Endodermal cell (in vitro differentiated cells): ENCODE measurements around the gene LRIG1. TPM values are rescaled to one million over a fixed set of nuclear protein-coding genes. Genes with fewer than 3 reads are reported as not detected.
A peak's percentile ranks its signal among the peaks of the same experiment; 100 is the strongest.

Experiments used
- DNase-seq: peaks from one replicate; pipeline ENCODE4 v3.0.0-alpha.2; 2017
- H3K27ac ChIP-seq: 2 replicates; pipeline ENCODE4 v1.5.1; 2013; ENCODE audit warnings: mild to moderate bottlenecking, low read depth, low read length, moderate library complexity
- H3K27me3 ChIP-seq: 2 replicates; pipeline ENCODE4 v1.6.1; 2013; ENCODE audit warnings: mild to moderate bottlenecking, low read length, moderate library complexity; ENCODE audit not compliant: insufficient read depth, control insufficient read depth, poor library complexity, severe bottlenecking
- H3K36me3 ChIP-seq: 2 replicates; pipeline ENCODE4 v1.7.0; 2013; ENCODE audit warnings: mild to moderate bottlenecking, low read length, moderate library complexity; ENCODE audit not compliant: control insufficient read depth, insufficient read depth
- H3K4me1 ChIP-seq: one replicate; pipeline ENCODE4 v1.7.0; 2013; ENCODE audit warnings: low read length; ENCODE audit not compliant: control insufficient read depth, insufficient read depth
- H3K4me3 ChIP-seq: 2 replicates; pipeline ENCODE4 v1.5.1; 2013; ENCODE audit warnings: mild to moderate bottlenecking, low read length, moderate library complexity
- H3K9ac ChIP-seq: 2 replicates; pipeline ENCODE4 v1.6.1; 2013; ENCODE audit warnings: mild to moderate bottlenecking, low read length, moderate library complexity; ENCODE audit not compliant: poor library complexity, severe bottlenecking; ENCODE audit errors: extremely low read depth
- H3K9me3 ChIP-seq: 2 replicates; pipeline ENCODE4 v1.6.1; 2013; ENCODE audit warnings: mild to moderate bottlenecking, low read length, moderate library complexity; ENCODE audit not compliant: control insufficient read depth
- H3K27ac Mint-ChIP-seq: 2 replicates; pipeline ENCODE4 v1.8.0; 2020; ENCODE audit warnings: mixed read lengths
- H3K27me3 Mint-ChIP-seq: 2 replicates; pipeline ENCODE4 v1.8.0; 2021; ENCODE audit warnings: mild to moderate bottlenecking, mixed read lengths; ENCODE audit not compliant: insufficient read depth
- H3K36me3 Mint-ChIP-seq: 2 replicates; pipeline ENCODE4 v1.8.0; 2020; ENCODE audit warnings: low read depth, mixed read lengths
- H3K4me1 Mint-ChIP-seq: 2 replicates; pipeline ENCODE4 v1.8.0; 2020; ENCODE audit warnings: mixed read lengths
- H3K4me3 Mint-ChIP-seq: 2 replicates; pipeline ENCODE4 v1.8.0; 2020; ENCODE audit warnings: mild to moderate bottlenecking, moderate library complexity, mixed read lengths
- H3K9me3 Mint-ChIP-seq: 2 replicates; pipeline ENCODE4 v1.8.0; 2020; ENCODE audit warnings: mild to moderate bottlenecking, mixed read lengths
- CTCF ChIP-seq: fragments of 200-600 bp; sonication (generic); conservative IDR thresholded peaks from 2 replicates; pipeline ENCODE4 v1.5.0; 2021; ENCODE audit warnings: antibody characterized with exemption, mild to moderate bottlenecking
- WGBS, 2 experiments: methylation state at CpG; one replicate each; pipeline versions ENCODE4 v1.1.5 to v1.1.7; 2013; ENCODE audit warnings: missing lambda C conversion rate in 2 of 2, mixed read lengths in 1 of 2; ENCODE audit not compliant: insufficient coverage in 1 of 2, insufficient read length in 1 of 2; 5-methylcytosine and 5-hydroxymethylcytosine counted together
- total RNA-seq, 2 donors: library from RNA; stranded (reverse); fragmentation: NEBNext Ultra II Directional in 1 of 2; extraction: Animal tissue kit (Norgen Biotek cat#: 25700) in 1 of 2; gene quantifications; 2 replicates in 1 of 2; 3 replicates in 1 of 2; pipeline ENCODE4 v1.2.1, GENCODE V29; 2021

LRIG1 gene
- total RNA-seq, 2 donors from 2014 or later: 37.5 to 42.3 TPM

GRCh38 chr3:66502981-66503380, 2.2 kb upstream of the LRIG1 start:
- DNase-seq: no peak
- no peak for TF ChIP-seq CTCF
- WGBS, 2 experiments: 67 to 97% methylated on average over 1 to 2 of the region's 2 CpGs
- H3K9me3 ChIP-seq: no peaks in the 10 kb centered on the region
- no peaks in the 10 kb centered on the region for H3K9me3 Mint-ChIP-seq
- H3K4me1 Mint-ChIP-seq: peaks cover 45% of the 10 kb centered on the region
- H3K27ac Mint-ChIP-seq: no peak overlapping the region
- H3K4me3 ChIP-seq: no peak overlapping the region
- no peak overlapping the region for H3K4me3 Mint-ChIP-seq
- H3K27me3 ChIP-seq: no peaks in the 10 kb centered on the region
- H3K9ac ChIP-seq: no peak overlapping the region
- no peak overlapping the region for H3K27ac ChIP-seq
- no peaks in the 10 kb centered on the region for H3K36me3 Mint-ChIP-seq
- H3K36me3 ChIP-seq: no peaks in the 10 kb centered on the region
- H3K27me3 Mint-ChIP-seq: peaks cover 13% of the 10 kb centered on the region
- H3K4me1 ChIP-seq: peaks cover 22% of the 10 kb centered on the region

- WGBS, 2 experiments: 86 to 92% methylated on average over 4 to 6 of the region's 6 CpGs
- TF ChIP-seq CTCF: no peak
- Mint-ChIP-seq H3K9me3 (no peaks in the 10 kb centered on the region), H3K27ac (no peak overlapping the region), H3K27me3 (peaks cover 12% of the 10 kb centered on the region), H3K4me1 (peaks cover 46% of the 10 kb centered on the region), H3K4me3 (no peak overlapping the region), H3K36me3 (no peaks in the 10 kb centered on the region)
- DNase-seq: no peak
- Histone ChIP-seq H3K4me3 (no peak overlapping the region), H3K9ac (no peak overlapping the region), H3K4me1 (peaks cover 20% of the 10 kb centered on the region), H3K27me3 (no peaks in the 10 kb centered on the region), H3K27ac (no peak overlapping the region), H3K36me3 (no peaks in the 10 kb centered on the region), H3K9me3 (no peaks in the 10 kb centered on the region)
Observed at GRCh38 chr3:66502245-66502874, 1.5 kb upstream of the LRIG1 start.

- TF ChIP-seq CTCF: no peak
- H3K27ac ChIP-seq: no peak overlapping the region
- H3K36me3 ChIP-seq: no peaks in the 10 kb centered on the region
- H3K9me3 Mint-ChIP-seq: no peaks in the 10 kb centered on the region
- H3K4me3 ChIP-seq: peak overlapping the region; percentile 80
- H3K9me3 ChIP-seq: no peaks in the 10 kb centered on the region
- H3K4me1 Mint-ChIP-seq: peaks cover 51% of the 10 kb centered on the region
- peaks cover 12% of the 10 kb centered on the region for H3K27me3 Mint-ChIP-seq
- no peaks in the 10 kb centered on the region for H3K27me3 ChIP-seq
- DNase-seq: no peak
- peak overlapping the region; percentile 73 for H3K27ac Mint-ChIP-seq
- H3K36me3 Mint-ChIP-seq: no peaks in the 10 kb centered on the region
- H3K4me1 ChIP-seq: peaks cover 20% of the 10 kb centered on the region
- 46 to 48% methylated on average over 19 to 20 of the region's 20 CpGs for WGBS, 2 experiments
- peak overlapping the region; percentile 92 for H3K4me3 Mint-ChIP-seq
- peak overlapping the region; percentile 14 for H3K9ac ChIP-seq
Observed at GRCh38 chr3:66501483-66502244, 842 bp upstream of the LRIG1 start.
